Measurements from ENCODE around the gene SLC41A3. TPM values are rescaled to one million over a fixed set of nuclear protein-coding genes. Genes with fewer than 3 reads are reported as not detected.

Gene SLC41A3
- total RNA-seq (ENCODE audit: unreplicated experiment) = 52.3 TPM
- long read RNA-seq, transcript SLC41A3-203 (11 exons, 2,169 nt) = major isoform, 19 of 41 reads
- long read RNA-seq, transcript SLC41A3-201 (12 exons, 1,797 nt) = minor isoform, 6 of 41 reads
- long read RNA-seq, partial matches to known transcripts = 6 of 41 reads
- long read RNA-seq, other reads (novel, unspliced or antisense) = 9 of 41 reads

DNA sequence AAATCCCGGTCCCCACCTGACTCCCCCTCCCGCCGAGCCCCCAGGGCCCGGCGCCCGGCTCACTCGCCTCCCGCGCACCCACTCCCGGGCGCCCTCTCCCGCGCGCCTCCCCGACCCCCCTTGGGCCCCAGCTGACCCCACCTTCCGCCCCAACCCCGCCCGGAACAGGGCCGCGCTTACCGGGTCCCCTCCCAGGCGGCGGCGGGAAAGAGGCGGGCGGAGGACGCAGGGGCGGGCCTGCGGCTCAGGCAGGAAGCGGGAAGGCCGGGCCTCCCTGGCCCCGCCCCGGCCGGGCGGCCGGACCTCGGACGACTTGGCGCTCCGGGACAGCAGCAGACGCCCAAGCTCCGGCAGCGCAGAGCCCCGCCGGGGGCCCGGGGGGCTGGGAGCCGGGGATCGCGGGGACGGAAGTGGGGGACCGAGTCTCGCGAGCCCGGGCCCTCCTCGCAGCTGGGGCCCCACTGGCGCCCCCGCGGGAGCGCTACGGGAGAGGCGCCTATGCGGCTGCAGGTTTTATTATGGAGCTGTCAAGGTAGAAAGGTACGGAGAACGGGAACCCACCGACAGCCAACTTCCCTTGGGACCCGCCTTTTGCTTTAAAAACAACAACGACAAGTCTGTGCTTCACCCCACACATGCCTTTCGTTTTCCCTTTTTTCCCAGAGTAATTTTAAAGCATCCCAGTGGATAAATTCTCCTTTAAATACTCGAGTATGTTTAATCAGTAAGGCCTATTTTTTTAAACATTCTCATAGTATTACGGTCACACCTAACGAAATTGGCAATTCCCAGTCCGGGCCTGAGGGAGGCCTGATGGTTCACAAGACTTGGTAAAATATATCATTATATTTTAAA is at the start of gene SLC41A3:
TSS of gene SLC41A3 (minus strand) at position 212 of the 855 bp plus-strand sequence. CDS start 15,905 bp downstream, outside the sequence.
- no peaks in the 10 kb centered on the region for H3K4me1 Mint-ChIP-seq (ENCODE audit: unreplicated experiment)
- H3K27ac Mint-ChIP-seq (ENCODE audit: unreplicated experiment) = peak within 1 kb of the TSS; percentile 54
- peaks cover 3% of the 10 kb centered on the region for H3K36me3 Mint-ChIP-seq (ENCODE audit: low read depth, unreplicated experiment)
- peaks cover 2% of the 10 kb centered on the region for H3K27me3 Mint-ChIP-seq (ENCODE audit: unreplicated experiment)
- peak within 1 kb of the TSS; percentile 94 for H3K4me3 Mint-ChIP-seq (ENCODE audit: unreplicated experiment)
- peak; percentile 80 for DNase-seq (ENCODE audit: low spot score)
- TF ChIP-seq, protein P1, sequence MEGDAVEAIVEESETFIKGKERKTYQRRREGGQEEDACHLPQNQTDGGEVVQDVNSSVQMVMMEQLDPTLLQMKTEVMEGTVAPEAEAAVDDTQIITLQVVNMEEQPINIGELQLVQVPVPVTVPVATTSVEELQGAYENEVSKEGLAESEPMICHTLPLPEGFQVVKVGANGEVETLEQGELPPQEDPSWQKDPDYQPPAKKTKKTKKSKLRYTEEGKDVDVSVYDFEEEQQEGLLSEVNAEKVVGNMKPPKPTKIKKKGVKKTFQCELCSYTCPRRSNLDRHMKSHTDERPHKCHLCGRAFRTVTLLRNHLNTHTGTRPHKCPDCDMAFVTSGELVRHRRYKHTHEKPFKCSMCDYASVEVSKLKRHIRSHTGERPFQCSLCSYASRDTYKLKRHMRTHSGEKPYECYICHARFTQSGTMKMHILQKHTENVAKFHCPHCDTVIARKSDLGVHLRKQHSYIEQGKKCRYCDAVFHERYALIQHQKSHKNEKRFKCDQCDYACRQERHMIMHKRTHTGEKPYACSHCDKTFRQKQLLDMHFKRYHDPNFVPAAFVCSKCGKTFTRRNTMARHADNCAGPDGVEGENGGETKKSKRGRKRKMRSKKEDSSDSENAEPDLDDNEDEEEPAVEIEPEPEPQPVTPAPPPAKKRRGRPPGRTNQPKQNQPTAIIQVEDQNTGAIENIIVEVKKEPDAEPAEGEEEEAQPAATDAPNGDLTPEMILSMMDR (IDR thresholded peaks at IDR 0.05; ENCODE audit: unreplicated experiment) = no peak
- no peaks in the 10 kb centered on the region for H3K9me3 Mint-ChIP-seq (ENCODE audit: unreplicated experiment)

DNA sequence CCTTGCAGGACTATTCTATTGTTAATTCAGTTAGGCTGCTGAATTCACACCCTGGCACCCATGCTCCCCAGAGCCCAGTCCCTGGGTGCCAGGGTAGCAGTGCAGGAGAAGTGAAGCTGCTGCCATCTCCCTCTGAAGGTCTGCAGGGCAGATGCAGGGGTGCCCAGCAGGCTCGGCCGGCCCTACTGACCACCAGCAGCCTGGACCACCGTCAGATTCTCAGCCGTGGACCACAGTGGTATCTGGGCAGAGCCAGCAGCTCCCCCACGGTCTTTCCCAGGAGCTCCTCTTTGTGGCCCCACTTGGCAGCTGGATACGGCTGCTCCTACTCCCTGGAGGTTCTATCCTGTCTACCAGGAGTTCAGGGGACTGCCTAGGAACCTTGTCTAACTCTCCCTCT is 49.7 kb upstream of the SLC41A3 start:
- Mint-ChIP-seq H3K4me1 (ENCODE audit: unreplicated experiment) (no peaks in the 10 kb centered on the region), H3K9me3 (ENCODE audit: unreplicated experiment) (no peaks in the 10 kb centered on the region), H3K4me3 (ENCODE audit: unreplicated experiment) (peak overlapping the region; percentile 51), H3K27me3 (ENCODE audit: unreplicated experiment) (peaks cover 7% of the 10 kb centered on the region), H3K27ac (ENCODE audit: unreplicated experiment) (no peak overlapping the region), H3K36me3 (ENCODE audit: low read depth, unreplicated experiment) (no peaks in the 10 kb centered on the region)
- no peak for DNase-seq (ENCODE audit: low spot score)
- TF ChIP-seq, protein P1 (IDR thresholded peaks at IDR 0.05; ENCODE audit: unreplicated experiment) = no peak

DNA sequence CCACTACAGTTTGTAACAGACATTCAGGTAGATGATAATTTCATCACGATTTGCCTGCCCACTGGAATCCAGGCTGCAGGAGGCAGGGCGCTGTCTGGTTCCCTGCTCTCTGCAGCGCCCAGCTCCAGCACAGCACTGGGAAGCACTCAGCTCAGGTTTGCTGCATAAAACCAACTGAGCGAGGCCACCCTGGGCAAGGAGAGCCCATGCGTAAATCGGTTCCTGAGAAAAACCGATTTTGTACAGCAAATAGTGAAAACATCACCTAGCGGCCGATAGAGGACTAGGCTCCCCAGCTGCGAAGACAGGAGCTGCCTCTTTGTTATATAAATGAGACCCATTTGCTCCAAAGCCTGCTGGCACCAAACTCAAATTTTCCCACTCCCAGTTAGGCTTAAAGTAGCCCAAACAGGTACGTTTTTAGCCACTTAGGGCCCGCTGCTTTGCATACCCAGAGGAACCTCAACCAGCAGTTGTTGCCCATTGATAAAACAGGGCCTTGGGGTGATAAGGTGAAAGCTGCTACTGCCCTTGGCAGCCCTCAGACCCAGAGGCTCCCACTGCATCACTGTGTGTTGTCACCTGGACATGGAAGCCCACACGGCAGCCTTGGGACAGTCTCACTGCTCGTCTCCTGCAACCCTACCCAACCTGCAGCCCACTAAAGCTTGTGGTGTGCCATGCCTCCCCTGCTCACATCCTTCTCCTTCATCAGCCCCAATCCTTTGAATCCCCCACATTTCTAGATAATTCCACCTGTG is 49.0 kb upstream of the SLC41A3 start:
- H3K27ac Mint-ChIP-seq (ENCODE audit: unreplicated experiment) = no peak overlapping the region
- no peak for DNase-seq (ENCODE audit: low spot score)

DNA sequence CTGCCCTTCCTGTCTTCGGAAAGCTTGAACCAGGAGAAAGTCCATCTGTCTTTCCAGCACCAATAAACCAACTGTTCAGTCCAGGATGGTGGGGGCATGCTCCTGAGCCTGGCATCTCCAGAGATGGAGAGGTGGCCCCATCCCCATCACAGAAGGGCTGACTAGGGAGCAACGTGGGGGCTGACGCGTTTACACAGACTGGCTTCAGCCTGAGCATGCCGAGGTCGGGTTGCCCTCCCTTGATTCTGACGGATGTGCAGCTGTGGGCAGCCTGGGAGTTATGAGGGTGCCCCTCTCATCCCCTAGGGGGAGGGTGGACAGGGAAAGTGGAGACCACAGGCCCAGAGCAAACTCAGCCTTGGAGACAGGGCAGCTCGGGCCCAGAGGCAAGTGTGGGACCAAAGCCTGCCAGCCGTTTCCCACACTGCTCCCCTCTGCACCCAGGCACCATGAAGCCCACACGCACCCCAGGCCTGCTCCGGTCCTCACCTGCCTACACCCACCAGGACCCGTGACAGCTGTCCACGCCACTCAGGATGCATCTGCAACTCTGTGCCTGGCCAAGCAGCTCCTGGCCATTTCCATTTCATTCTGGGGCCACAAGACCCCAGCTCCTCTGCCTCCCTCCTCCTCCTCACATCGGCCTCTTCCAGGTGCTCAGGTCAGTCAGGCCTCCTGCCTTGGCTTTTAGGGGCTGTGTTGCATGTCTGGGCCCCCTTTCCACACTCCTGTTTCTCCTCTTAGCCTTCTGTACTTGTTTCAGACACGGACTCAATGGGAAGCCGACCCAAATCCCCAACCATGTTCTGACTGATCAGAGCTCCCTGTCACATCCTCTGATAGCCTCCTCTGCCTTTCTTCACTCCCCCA is 48.2 kb upstream of the SLC41A3 start:
- DNase-seq (ENCODE audit: low spot score) = no peak
- Mint-ChIP-seq H3K27ac (ENCODE audit: unreplicated experiment) (no peak overlapping the region), H3K4me1 (ENCODE audit: unreplicated experiment) (no peaks in the 10 kb centered on the region), H3K4me3 (ENCODE audit: unreplicated experiment) (no peak overlapping the region), H3K36me3 (ENCODE audit: low read depth, unreplicated experiment) (no peaks in the 10 kb centered on the region), H3K27me3 (ENCODE audit: unreplicated experiment) (peaks cover 7% of the 10 kb centered on the region), H3K9me3 (ENCODE audit: unreplicated experiment) (no peaks in the 10 kb centered on the region)
- TF ChIP-seq, protein P1 (IDR thresholded peaks at IDR 0.05; ENCODE audit: unreplicated experiment) = no peak

More for the DNA sequence above, 49.0 kb upstream of the SLC41A3 start:
- Mint-ChIP-seq H3K4me1 (ENCODE audit: unreplicated experiment) (no peaks in the 10 kb centered on the region), H3K27me3 (ENCODE audit: unreplicated experiment) (peaks cover 7% of the 10 kb centered on the region), H3K4me3 (ENCODE audit: unreplicated experiment) (no peak overlapping the region), H3K9me3 (ENCODE audit: unreplicated experiment) (no peaks in the 10 kb centered on the region), H3K36me3 (ENCODE audit: low read depth, unreplicated experiment) (no peaks in the 10 kb centered on the region)
- TF ChIP-seq, protein P1 (IDR thresholded peaks at IDR 0.05; ENCODE audit: unreplicated experiment) = peak; percentile 41
